Measurements from ENCODE around the gene SLCO2A1.

DNA sequence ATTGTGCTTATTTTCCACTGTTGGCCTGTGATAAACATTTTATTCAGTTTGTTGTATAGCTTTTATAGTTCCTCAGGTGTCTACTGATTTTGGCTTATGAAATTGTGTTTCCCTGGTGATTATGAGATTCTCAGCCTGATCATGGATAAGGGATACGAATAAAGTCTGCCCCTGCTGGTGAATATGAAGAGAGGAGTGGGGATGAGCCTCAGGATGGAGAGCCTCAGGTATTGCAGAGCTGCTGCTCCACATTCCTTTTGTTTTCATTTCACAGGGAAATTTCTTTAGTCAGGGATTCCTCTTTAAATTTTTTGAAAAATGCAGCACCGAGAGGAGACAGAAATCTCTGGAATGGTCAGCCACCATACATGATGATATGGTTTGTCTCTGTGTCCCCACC, 119.3 kb downstream of the SLCO2A1 start:
- TF ChIP-seq, protein P1, sequence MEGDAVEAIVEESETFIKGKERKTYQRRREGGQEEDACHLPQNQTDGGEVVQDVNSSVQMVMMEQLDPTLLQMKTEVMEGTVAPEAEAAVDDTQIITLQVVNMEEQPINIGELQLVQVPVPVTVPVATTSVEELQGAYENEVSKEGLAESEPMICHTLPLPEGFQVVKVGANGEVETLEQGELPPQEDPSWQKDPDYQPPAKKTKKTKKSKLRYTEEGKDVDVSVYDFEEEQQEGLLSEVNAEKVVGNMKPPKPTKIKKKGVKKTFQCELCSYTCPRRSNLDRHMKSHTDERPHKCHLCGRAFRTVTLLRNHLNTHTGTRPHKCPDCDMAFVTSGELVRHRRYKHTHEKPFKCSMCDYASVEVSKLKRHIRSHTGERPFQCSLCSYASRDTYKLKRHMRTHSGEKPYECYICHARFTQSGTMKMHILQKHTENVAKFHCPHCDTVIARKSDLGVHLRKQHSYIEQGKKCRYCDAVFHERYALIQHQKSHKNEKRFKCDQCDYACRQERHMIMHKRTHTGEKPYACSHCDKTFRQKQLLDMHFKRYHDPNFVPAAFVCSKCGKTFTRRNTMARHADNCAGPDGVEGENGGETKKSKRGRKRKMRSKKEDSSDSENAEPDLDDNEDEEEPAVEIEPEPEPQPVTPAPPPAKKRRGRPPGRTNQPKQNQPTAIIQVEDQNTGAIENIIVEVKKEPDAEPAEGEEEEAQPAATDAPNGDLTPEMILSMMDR (IDR thresholded peaks at IDR 0.05; ENCODE audit: insufficient read depth, low read length, poor library complexity, severe bottlenecking), result no peak
- TF ChIP-seq EZH2phosphoT487 (conservative IDR thresholded peaks at IDR 0.05; ENCODE audit: low read length), result no peak

All from SU-DHL-6 (cell line).